ENCODE data around the gene MSANTD3.
A peak's percentile ranks its signal among the peaks of the same experiment; 100 is the strongest.

MSANTD3 gene

GRCh38 chr9:100468041-100468440 lies 41.1 kb downstream of the MSANTD3 start:
- Histone ChIP-seq H3K27ac (ENCODE audit: low read length, poor library complexity, severe bottlenecking) (no peak overlapping the region), H3K36me3 (ENCODE audit: control insufficient read depth in 1 of 2, insufficient read depth in 2 of 2, low read depth in 1 of 2, low read length in 2 of 2) (no peaks in the 10 kb centered on the region), H3K4me1 (ENCODE audit: control insufficient read depth, insufficient read depth, low read depth, low read length) (no peaks in the 10 kb centered on the region), H4K91ac (ENCODE audit: low read length) (no peak overlapping the region), H4K8ac (ENCODE audit: low read length) (no peak overlapping the region), H3K4me3 (ENCODE audit: insufficient read depth in 1 of 2, low read depth in 1 of 2, low read length in 2 of 2) (no peak overlapping the region), H2BK120ac (ENCODE audit: low read depth, low read length) (no peak overlapping the region), H3K9ac (ENCODE audit: low read length) (no peak overlapping the region), H2BK12ac (ENCODE audit: low read length in 2 of 2) (no peak overlapping the region), H2AK5ac (ENCODE audit: low read length, severe bottlenecking) (no peak overlapping the region), H3K14ac (ENCODE audit: low read length in 2 of 2) (no peak overlapping the region), H2BK5ac (ENCODE audit: low read depth, low read length, poor library complexity, severe bottlenecking) (no peak overlapping the region), H3K4me2 (ENCODE audit: low read length, poor library complexity, severe bottlenecking) (no peak overlapping the region), H3K4ac (ENCODE audit: low read depth in 1 of 2, low read length in 2 of 2) (no peak overlapping the region), H3K23ac (ENCODE audit: low read length in 2 of 2) (no peak overlapping the region), H2BK15ac (ENCODE audit: low read depth, poor library complexity, severe bottlenecking) (no peak overlapping the region), H3K79me1 (replicated peaks; ENCODE audit: low read length, poor library complexity, severe bottlenecking) (peaks cover 7% of the 10 kb centered on the region), H3K18ac (ENCODE audit: low read depth in 1 of 2, low read length in 2 of 2) (no peak overlapping the region), H3K27me3 (ENCODE audit: control insufficient read depth in 1 of 2, insufficient read depth in 1 of 2, low read length in 2 of 2) (no peaks in the 10 kb centered on the region), H2AFZ (ENCODE audit: low read depth, low read length) (no peak overlapping the region), H3K9me3 (ENCODE audit: control insufficient read depth, low read length) (no peaks in the 10 kb centered on the region)
- no peak for DNase-seq
- WGBS = 94% methylated on average over 4 of the region's 6 CpGs

- WGBS = 63% methylated on average over 1 of the region's 3 CpGs
- no peak overlapping the region for H3K4ac ChIP-seq (ENCODE audit: low read depth in 1 of 2, low read length in 2 of 2)
These were observed 45.3 kb downstream of the MSANTD3 start for GRCh38 chr9:100472268-100472667.

GRCh38 chr9:100472788-100473275 lies 45.9 kb downstream of the MSANTD3 start, which contains the start of gene TMEFF1:
Gene TMEFF1, plus strand, starts transcription at chr9:100473149. Its CDS starts 396 bp downstream, at chr9:100473545.
- no peaks in the 10 kb centered on the region for H3K9me3 ChIP-seq (ENCODE audit: control insufficient read depth, low read length)
- peaks cover 7% of the 10 kb centered on the region for H3K4me1 ChIP-seq (ENCODE audit: control insufficient read depth, insufficient read depth, low read depth, low read length)
- H3K36me3 ChIP-seq (ENCODE audit: control insufficient read depth in 1 of 2, insufficient read depth in 2 of 2, low read depth in 1 of 2, low read length in 2 of 2) = no peaks in the 10 kb centered on the region
- H3K27ac ChIP-seq (ENCODE audit: low read length, poor library complexity, severe bottlenecking) = no peak within 1 kb of the TSS
- no peak within 1 kb of the TSS for H2BK15ac ChIP-seq (ENCODE audit: low read depth, poor library complexity, severe bottlenecking)
- H4K8ac ChIP-seq (ENCODE audit: low read length) = peak within 1 kb of the TSS; percentile 69
- H3K4me3 ChIP-seq (ENCODE audit: insufficient read depth in 1 of 2, low read depth in 1 of 2, low read length in 2 of 2) = peak within 1 kb of the TSS; percentile 82
- H2AK5ac ChIP-seq (ENCODE audit: low read length, severe bottlenecking) = no peak within 1 kb of the TSS
- H3K4me2 ChIP-seq (ENCODE audit: low read length, poor library complexity, severe bottlenecking) = peak within 1 kb of the TSS; percentile 99
- no peak within 1 kb of the TSS for H2BK12ac ChIP-seq (ENCODE audit: low read length in 2 of 2)
- H3K18ac ChIP-seq (ENCODE audit: low read depth in 1 of 2, low read length in 2 of 2) = peak within 1 kb of the TSS; percentile 28 to 54
- peak; percentile 27 for DNase-seq
- peak within 1 kb of the TSS; percentile 28 for H4K91ac ChIP-seq (ENCODE audit: low read length)
- H3K9ac ChIP-seq (ENCODE audit: low read length) = peak within 1 kb of the TSS; percentile 72
- peak within 1 kb of the TSS; percentile 33 for H2AFZ ChIP-seq (ENCODE audit: low read depth, low read length)
- H3K23ac ChIP-seq (ENCODE audit: low read length in 2 of 2) = peak within 1 kb of the TSS in 1 of 2 experiments; percentile 67
- 1% methylated on average over 37 of the region's 54 CpGs for WGBS
- H3K79me1 ChIP-seq (replicated peaks; ENCODE audit: low read length, poor library complexity, severe bottlenecking) = peaks cover 16% of the 10 kb centered on the region
- H3K14ac ChIP-seq (ENCODE audit: low read length in 2 of 2) = peak within 1 kb of the TSS in 1 of 2 experiments; percentile 77
- no peak within 1 kb of the TSS for H2BK5ac ChIP-seq (ENCODE audit: low read depth, low read length, poor library complexity, severe bottlenecking)
- peaks cover 0 to 5% of the 10 kb centered on the region in 2 experiments for H3K27me3 ChIP-seq (ENCODE audit: control insufficient read depth in 1 of 2, insufficient read depth in 1 of 2, low read length in 2 of 2)
- H2BK120ac ChIP-seq (ENCODE audit: low read depth, low read length) = peak within 1 kb of the TSS; percentile 23
- peak within 1 kb of the TSS in 1 of 2 experiments; percentile 32 for H3K4ac ChIP-seq (ENCODE audit: low read depth in 1 of 2, low read length in 2 of 2)

More at GRCh38 chr9:100472268-100472667, 45.3 kb downstream of the MSANTD3 start:
- Histone ChIP-seq H3K36me3 (ENCODE audit: control insufficient read depth in 1 of 2, insufficient read depth in 2 of 2, low read depth in 1 of 2, low read length in 2 of 2) (no peaks in the 10 kb centered on the region), H3K4me2 (ENCODE audit: low read length, poor library complexity, severe bottlenecking) (no peak overlapping the region), H4K91ac (ENCODE audit: low read length) (no peak overlapping the region), H2BK15ac (ENCODE audit: low read depth, poor library complexity, severe bottlenecking) (no peak overlapping the region), H2BK120ac (ENCODE audit: low read depth, low read length) (no peak overlapping the region), H3K9ac (ENCODE audit: low read length) (no peak overlapping the region), H2BK5ac (ENCODE audit: low read depth, low read length, poor library complexity, severe bottlenecking) (no peak overlapping the region), H4K8ac (ENCODE audit: low read length) (no peak overlapping the region), H2BK12ac (ENCODE audit: low read length in 2 of 2) (no peak overlapping the region), H3K27me3 (ENCODE audit: control insufficient read depth in 1 of 2, insufficient read depth in 1 of 2, low read length in 2 of 2) (peaks cover 0 to 5% of the 10 kb centered on the region in 2 experiments), H3K23ac (ENCODE audit: low read length in 2 of 2) (no peak overlapping the region), H3K27ac (ENCODE audit: low read length, poor library complexity, severe bottlenecking) (no peak overlapping the region), H3K4me1 (ENCODE audit: control insufficient read depth, insufficient read depth, low read depth, low read length) (peaks cover 7% of the 10 kb centered on the region), H2AK5ac (ENCODE audit: low read length, severe bottlenecking) (no peak overlapping the region), H3K18ac (ENCODE audit: low read depth in 1 of 2, low read length in 2 of 2) (no peak overlapping the region), H3K79me1 (replicated peaks; ENCODE audit: low read length, poor library complexity, severe bottlenecking) (peaks cover 16% of the 10 kb centered on the region), H2AFZ (ENCODE audit: low read depth, low read length) (no peak overlapping the region), H3K14ac (ENCODE audit: low read length in 2 of 2) (no peak overlapping the region), H3K4me3 (ENCODE audit: insufficient read depth in 1 of 2, low read depth in 1 of 2, low read length in 2 of 2) (peak overlapping the region in 1 of 2 experiments; percentile 60), H3K9me3 (ENCODE audit: control insufficient read depth, low read length) (no peaks in the 10 kb centered on the region)
- no peak for DNase-seq

- peak overlapping the region in 1 of 2 experiments; percentile 67 for H3K23ac ChIP-seq (ENCODE audit: low read length in 2 of 2)
- H3K9me3 ChIP-seq (ENCODE audit: control insufficient read depth, low read length) = no peaks in the 10 kb centered on the region
- no peak overlapping the region for H3K27ac ChIP-seq (ENCODE audit: low read length, poor library complexity, severe bottlenecking)
- H3K4me3 ChIP-seq (ENCODE audit: insufficient read depth in 1 of 2, low read depth in 1 of 2, low read length in 2 of 2) = peak overlapping the region; percentile 82
- H4K8ac ChIP-seq (ENCODE audit: low read length) = peak overlapping the region; percentile 69
- H3K36me3 ChIP-seq (ENCODE audit: control insufficient read depth in 1 of 2, insufficient read depth in 2 of 2, low read depth in 1 of 2, low read length in 2 of 2) = no peaks in the 10 kb centered on the region
- no peak overlapping the region for H2BK12ac ChIP-seq (ENCODE audit: low read length in 2 of 2)
- H3K4ac ChIP-seq (ENCODE audit: low read depth in 1 of 2, low read length in 2 of 2) = peak overlapping the region in 1 of 2 experiments; percentile 32
- peak overlapping the region; percentile 23 for H2BK120ac ChIP-seq (ENCODE audit: low read depth, low read length)
- H2AFZ ChIP-seq (ENCODE audit: low read depth, low read length) = peak overlapping the region; percentile 33
- peaks cover 18% of the 10 kb centered on the region for H3K79me1 ChIP-seq (replicated peaks; ENCODE audit: low read length, poor library complexity, severe bottlenecking)
- peaks cover 7% of the 10 kb centered on the region for H3K4me1 ChIP-seq (ENCODE audit: control insufficient read depth, insufficient read depth, low read depth, low read length)
- H2AK5ac ChIP-seq (ENCODE audit: low read length, severe bottlenecking) = no peak overlapping the region
- H3K14ac ChIP-seq (ENCODE audit: low read length in 2 of 2) = peak overlapping the region in 1 of 2 experiments; percentile 77
- DNase-seq = peak; percentile 43
- H4K91ac ChIP-seq (ENCODE audit: low read length) = peak overlapping the region; percentile 28
- H2BK5ac ChIP-seq (ENCODE audit: low read depth, low read length, poor library complexity, severe bottlenecking) = no peak overlapping the region
- peak overlapping the region; percentile 28 to 54 for H3K18ac ChIP-seq (ENCODE audit: low read depth in 1 of 2, low read length in 2 of 2)
- H3K27me3 ChIP-seq (ENCODE audit: control insufficient read depth in 1 of 2, insufficient read depth in 1 of 2, low read length in 2 of 2) = peaks cover 0 to 5% of the 10 kb centered on the region in 2 experiments
- H2BK15ac ChIP-seq (ENCODE audit: low read depth, poor library complexity, severe bottlenecking) = no peak overlapping the region
- 1% methylated on average over 78 of the region's 108 CpGs for WGBS
- peak overlapping the region; percentile 99 for H3K4me2 ChIP-seq (ENCODE audit: low read length, poor library complexity, severe bottlenecking)
- H3K9ac ChIP-seq (ENCODE audit: low read length) = peak overlapping the region; percentile 72
These were observed 46.5 kb downstream of the MSANTD3 start for GRCh38 chr9:100473276-100474081.
